ENCODE results near the gene GANAB. TPM values are rescaled to one million over a fixed set of nuclear protein-coding genes. Genes with fewer than 3 reads are reported as not detected.
A peak's percentile ranks its signal among the peaks of the same experiment; 100 is the strongest.

GANAB gene
- total RNA-seq, 1 donor from 2014 or later = 323 TPM

- Mint-ChIP-seq H3K27me3 (ENCODE audit: low read depth, unreplicated experiment) (no peaks in the 10 kb centered on the region), H3K36me3 (ENCODE audit: low read depth, unreplicated experiment) (peaks cover 9% of the 10 kb centered on the region), H3K4me1 (ENCODE audit: low read depth, unreplicated experiment) (no peaks in the 10 kb centered on the region), H3K9me3 (ENCODE audit: unreplicated experiment) (no peaks in the 10 kb centered on the region), H3K27ac (ENCODE audit: unreplicated experiment) (no peak overlapping the region), H3K4me3 (ENCODE audit: unreplicated experiment) (peak overlapping the region; percentile 41)
- H3K9ac ChIP-seq (ENCODE audit: low read length) = no peak overlapping the region
- peaks cover 15% of the 10 kb centered on the region for H3K36me3 ChIP-seq (ENCODE audit: insufficient read depth, low read length)
- H3K4me2 ChIP-seq (ENCODE audit: low read length) = no peak overlapping the region
- H3K4me1 ChIP-seq (ENCODE audit: insufficient read depth, low read length) = peaks cover 8% of the 10 kb centered on the region
- no peak overlapping the region for H3K4me3 ChIP-seq (ENCODE audit: insufficient read depth, low read depth, low read length)
- H3K9me3 ChIP-seq (ENCODE audit: insufficient read depth, low read depth, low read length) = no peaks in the 10 kb centered on the region
- no peaks in the 10 kb centered on the region for H3K27me3 ChIP-seq (ENCODE audit: insufficient read depth, low read length)
- peaks cover 17% of the 10 kb centered on the region for H3K79me2 ChIP-seq (ENCODE audit: insufficient read depth, low read length)
- no peak for FAIRE-seq
- DNase-seq (ENCODE audit: low read depth) = no peak
- no peak overlapping the region for H3K27ac ChIP-seq (ENCODE audit: low read depth, low read length)
- H2AFZ ChIP-seq (ENCODE audit: low read depth, low read length) = no peak overlapping the region
- TF ChIP-seq, protein P1, sequence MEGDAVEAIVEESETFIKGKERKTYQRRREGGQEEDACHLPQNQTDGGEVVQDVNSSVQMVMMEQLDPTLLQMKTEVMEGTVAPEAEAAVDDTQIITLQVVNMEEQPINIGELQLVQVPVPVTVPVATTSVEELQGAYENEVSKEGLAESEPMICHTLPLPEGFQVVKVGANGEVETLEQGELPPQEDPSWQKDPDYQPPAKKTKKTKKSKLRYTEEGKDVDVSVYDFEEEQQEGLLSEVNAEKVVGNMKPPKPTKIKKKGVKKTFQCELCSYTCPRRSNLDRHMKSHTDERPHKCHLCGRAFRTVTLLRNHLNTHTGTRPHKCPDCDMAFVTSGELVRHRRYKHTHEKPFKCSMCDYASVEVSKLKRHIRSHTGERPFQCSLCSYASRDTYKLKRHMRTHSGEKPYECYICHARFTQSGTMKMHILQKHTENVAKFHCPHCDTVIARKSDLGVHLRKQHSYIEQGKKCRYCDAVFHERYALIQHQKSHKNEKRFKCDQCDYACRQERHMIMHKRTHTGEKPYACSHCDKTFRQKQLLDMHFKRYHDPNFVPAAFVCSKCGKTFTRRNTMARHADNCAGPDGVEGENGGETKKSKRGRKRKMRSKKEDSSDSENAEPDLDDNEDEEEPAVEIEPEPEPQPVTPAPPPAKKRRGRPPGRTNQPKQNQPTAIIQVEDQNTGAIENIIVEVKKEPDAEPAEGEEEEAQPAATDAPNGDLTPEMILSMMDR (IDR thresholded peaks at IDR 0.05; ENCODE audit: insufficient read depth, low read depth, low read length) = no peak
- TF ChIP-seq EZH2 (IDR thresholded peaks at IDR 0.05; ENCODE audit: insufficient read depth, low read length) = no peak
- peaks cover 4% of the 10 kb centered on the region for H4K20me1 ChIP-seq (ENCODE audit: insufficient read depth, low read length)
Measured at GRCh38 chr11:62580959-62581715, 65.3 kb downstream of the GANAB start.

DNA sequence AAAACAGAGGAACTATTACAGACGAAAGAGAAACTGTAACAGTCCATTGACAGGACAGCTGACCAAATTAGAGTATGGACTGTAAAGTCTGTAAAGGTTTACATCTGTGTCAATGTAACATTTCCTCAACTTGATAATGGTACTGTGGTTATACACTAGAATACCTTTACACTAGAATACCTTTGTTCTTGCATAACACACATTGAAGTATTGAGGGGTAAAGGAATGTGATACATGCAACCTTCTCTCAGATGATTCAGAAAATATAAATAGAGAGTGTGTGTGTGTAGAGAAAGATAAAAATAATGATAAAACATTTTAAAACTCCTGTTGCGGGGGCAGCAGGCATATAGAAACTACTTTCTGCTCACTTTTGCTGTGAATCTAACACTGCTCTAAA is 67.2 kb downstream of the GANAB start:
- H3K4me2 ChIP-seq (ENCODE audit: low read length) = no peak overlapping the region
- no peaks in the 10 kb centered on the region for H3K27me3 ChIP-seq (ENCODE audit: insufficient read depth, low read length)
- H3K36me3 ChIP-seq (ENCODE audit: insufficient read depth, low read length) = peaks cover 11% of the 10 kb centered on the region
- no peaks in the 10 kb centered on the region for H3K9me3 ChIP-seq (ENCODE audit: insufficient read depth, low read depth, low read length)
- TF ChIP-seq, protein P1 (IDR thresholded peaks at IDR 0.05; ENCODE audit: insufficient read depth, low read depth, low read length) = no peak
- no peak for TF ChIP-seq EZH2 (IDR thresholded peaks at IDR 0.05; ENCODE audit: insufficient read depth, low read length)
- DNase-seq (ENCODE audit: low read depth) = peak; percentile 36
- peaks cover 27% of the 10 kb centered on the region for H3K4me1 ChIP-seq (ENCODE audit: insufficient read depth, low read length)
- no peak overlapping the region for H3K4me3 ChIP-seq (ENCODE audit: insufficient read depth, low read depth, low read length)
- H3K9ac ChIP-seq (ENCODE audit: low read length) = no peak overlapping the region
- H3K79me2 ChIP-seq (ENCODE audit: insufficient read depth, low read length) = peaks cover 30% of the 10 kb centered on the region
- no peak overlapping the region for H3K27ac ChIP-seq (ENCODE audit: low read depth, low read length)
- no peak for FAIRE-seq
- H3K27ac Mint-ChIP-seq (ENCODE audit: unreplicated experiment) = no peak overlapping the region
- H2AFZ ChIP-seq (ENCODE audit: low read depth, low read length) = no peak overlapping the region
- peaks cover 11% of the 10 kb centered on the region for H3K36me3 Mint-ChIP-seq (ENCODE audit: low read depth, unreplicated experiment)
- H3K4me3 Mint-ChIP-seq (ENCODE audit: unreplicated experiment) = no peak overlapping the region
- peaks cover 4% of the 10 kb centered on the region for H4K20me1 ChIP-seq (ENCODE audit: insufficient read depth, low read length)
- H3K27me3 Mint-ChIP-seq (ENCODE audit: low read depth, unreplicated experiment) = no peaks in the 10 kb centered on the region
- H3K4me1 Mint-ChIP-seq (ENCODE audit: low read depth, unreplicated experiment) = peaks cover 9% of the 10 kb centered on the region
- H3K9me3 Mint-ChIP-seq (ENCODE audit: unreplicated experiment) = no peaks in the 10 kb centered on the region

- DNase-seq (ENCODE audit: low read depth) (no peak), FAIRE-seq (no peak)
- Histone ChIP-seq H3K9me3 (ENCODE audit: insufficient read depth, low read depth, low read length) (no peaks in the 10 kb centered on the region), H3K36me3 (ENCODE audit: insufficient read depth, low read length) (peaks cover 7% of the 10 kb centered on the region), H3K4me2 (ENCODE audit: low read length) (no peak overlapping the region), H3K4me1 (ENCODE audit: insufficient read depth, low read length) (peaks cover 27% of the 10 kb centered on the region), H3K27me3 (ENCODE audit: insufficient read depth, low read length) (no peaks in the 10 kb centered on the region), H3K79me2 (ENCODE audit: insufficient read depth, low read length) (peaks cover 33% of the 10 kb centered on the region), H3K27ac (ENCODE audit: low read depth, low read length) (no peak overlapping the region), H2AFZ (ENCODE audit: low read depth, low read length) (no peak overlapping the region), H4K20me1 (ENCODE audit: insufficient read depth, low read length) (peaks cover 4% of the 10 kb centered on the region), H3K9ac (ENCODE audit: low read length) (no peak overlapping the region), H3K4me3 (ENCODE audit: insufficient read depth, low read depth, low read length) (no peak overlapping the region)
- Mint-ChIP-seq H3K4me3 (ENCODE audit: unreplicated experiment) (no peak overlapping the region), H3K27ac (ENCODE audit: unreplicated experiment) (no peak overlapping the region), H3K4me1 (ENCODE audit: low read depth, unreplicated experiment) (peaks cover 9% of the 10 kb centered on the region), H3K27me3 (ENCODE audit: low read depth, unreplicated experiment) (no peaks in the 10 kb centered on the region), H3K36me3 (ENCODE audit: low read depth, unreplicated experiment) (peaks cover 14% of the 10 kb centered on the region), H3K9me3 (ENCODE audit: unreplicated experiment) (no peaks in the 10 kb centered on the region)
- TF ChIP-seq EZH2 (IDR thresholded peaks at IDR 0.05; ENCODE audit: insufficient read depth, low read length) = no peak
- TF ChIP-seq, protein P1 (IDR thresholded peaks at IDR 0.05; ENCODE audit: insufficient read depth, low read depth, low read length) = no peak
Measured at GRCh38 chr11:62578541-62578940, 67.9 kb downstream of the GANAB start.
